LNCaP clone FGC (cell line): ENCODE data around the gene VWDE.

ENCODE experiments used
- DNase-seq: peaks from one replicate; pipeline ENCODE4 v3.0.0-alpha.2; 2011; ENCODE audit warnings: low read depth
- H3K4me3 ChIP-seq: 2 replicates; pipeline ENCODE4 v1.5.1; 2011; ENCODE audit warnings: mild to moderate bottlenecking, low read depth, low read length, control low read depth
- CTCF ChIP-seq: IDR thresholded peaks from 2 replicates; pipeline ENCODE4 v1.5.1; 2012; ENCODE audit warnings: mild to moderate bottlenecking; ENCODE audit not compliant: control insufficient read depth, insufficient read depth; ENCODE audit errors: extremely low read depth

VWDE gene

GRCh38 chr7:12386313-12386740 is 17.3 kb downstream of the VWDE start:
- DNase-seq, result no peak

GRCh38 chr7:12385364-12385786 is 18.3 kb downstream of the VWDE start:
- no peak for TF ChIP-seq CTCF
- no peak for DNase-seq

More at GRCh38 chr7:12386313-12386740, 17.3 kb downstream of the VWDE start:
- TF ChIP-seq CTCF, result no peak
- H3K4me3 ChIP-seq, result no peak overlapping the region

GRCh38 chr7:12383377-12383776 is 20.3 kb downstream of the VWDE start:
- no peak overlapping the region for H3K4me3 ChIP-seq
- no peak for DNase-seq
- no peak for TF ChIP-seq CTCF

More at GRCh38 chr7:12385364-12385786, 18.3 kb downstream of the VWDE start:
- no peak overlapping the region for H3K4me3 ChIP-seq

GRCh38 chr7:12378389-12378788 is 25.3 kb downstream of the VWDE start:
- DNase-seq, result no peak
- no peak for TF ChIP-seq CTCF
- H3K4me3 ChIP-seq, result no peak overlapping the region

- no peak for TF ChIP-seq CTCF
Measured at GRCh38 chr7:12377406-12377805, 26.3 kb downstream of the VWDE start.

GRCh38 chr7:12373580-12374263 is 29.9 kb downstream of the VWDE start:
- H3K4me3 ChIP-seq, result no peak overlapping the region
- TF ChIP-seq CTCF, result no peak
- DNase-seq, result no peak

More at GRCh38 chr7:12377406-12377805, 26.3 kb downstream of the VWDE start:
- no peak overlapping the region for H3K4me3 ChIP-seq
- no peak for DNase-seq

GRCh38 chr7:12370249-12370648 is 33.4 kb downstream of the VWDE start:
- DNase-seq, result no peak
- TF ChIP-seq CTCF, result no peak
- no peak overlapping the region for H3K4me3 ChIP-seq
